Measurements from ENCODE around the gene TAF3. TPM values are rescaled to one million over a fixed set of nuclear protein-coding genes. Genes with fewer than 3 reads are reported as not detected.

TAF3 gene
- total RNA-seq, result 1.9 and 2.2 TPM in 2 replicates

GRCh38 chr10:7818295-7819120, at the start of gene TAF3:
Gene TAF3 (plus strand): TSS chr10:7818505. CDS start chr10:7818710, 205 bp downstream.

GRCh38 chr10:7787857-7788638, 30.3 kb upstream of the TAF3 start, which contains the start of the genes ATP5F1C and KIN:
Gene ATP5F1C (plus strand): TSS chr10:7788177. CDS start chr10:7788208, 31 bp downstream.
Gene KIN (minus strand): TSS chr10:7787993. CDS start chr10:7787933, 60 bp downstream.

GRCh38 chr10:8054494-8055407, 236.4 kb downstream of the TAF3 start, which contains the start of gene GATA3:
Gene GATA3 (plus strand): TSS chr10:8054688. CDS start chr10:8055656, 968 bp downstream.

Other genes starting within 250 kb of the TAF3 start
- 0.47 and 3.5 TPM in 2 replicates for gene ITIH5, start 151.5 kb upstream of the TAF3 start, total RNA-seq
- not detected in 2 replicates for gene ITIH2, start 115.2 kb upstream of the TAF3 start, total RNA-seq
- 3.2 and 6.9 TPM in 2 replicates for gene KIN, start 30.5 kb upstream of the TAF3 start, total RNA-seq
- 212 and 218 TPM in 2 replicates for gene ATP5F1C, start 30.3 kb upstream of the TAF3 start, total RNA-seq
- gene GATA3, start 236.2 kb downstream of the TAF3 start, total RNA-seq, result 0.35 TPM in 1 of 2 replicates, not detected in the other